PC-3 (cell line): ENCODE data around the gene LTBP1.

Experiments used
- EZH2phosphoT487 ChIP-seq: fragments of 300-600 bp; sonication (generic); IDR thresholded peaks from 2 replicates; pipeline ENCODE4 v1.6.1; 2018; ENCODE audit warnings: mild to moderate bottlenecking, antibody characterized with exemption, low read length, borderline replicate concordance
- TF ChIP-seq, protein P1 (sequence below): fragments of 300-600 bp; sonication (generic); conservative IDR thresholded peaks from 2 replicates; pipeline ENCODE4 v1.5.1; 2017; ENCODE audit warnings: antibody characterized with exemption, low read depth, mild to moderate bottlenecking, low read length

DNA sequence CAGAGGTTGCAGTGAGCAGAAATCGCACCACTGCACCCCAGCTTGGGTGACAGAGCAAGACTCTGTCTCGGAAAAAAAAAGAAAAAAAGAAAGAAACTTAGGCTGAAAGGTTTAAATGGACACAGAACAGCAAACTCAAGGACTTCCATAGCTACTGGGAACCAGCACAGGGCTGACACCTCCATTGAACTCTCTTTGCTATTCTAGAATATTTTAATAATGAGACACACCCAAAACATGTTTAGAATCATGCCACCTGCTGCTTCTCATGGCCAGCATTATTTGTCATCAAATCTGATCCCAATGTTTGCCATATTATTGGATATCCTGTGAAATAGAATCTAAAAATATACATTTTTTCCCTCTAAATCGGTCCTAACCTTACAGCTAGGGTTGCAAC, 42.7 kb upstream of the LTBP1 start:
- no peak for TF ChIP-seq EZH2phosphoT487
- TF ChIP-seq, protein P1, sequence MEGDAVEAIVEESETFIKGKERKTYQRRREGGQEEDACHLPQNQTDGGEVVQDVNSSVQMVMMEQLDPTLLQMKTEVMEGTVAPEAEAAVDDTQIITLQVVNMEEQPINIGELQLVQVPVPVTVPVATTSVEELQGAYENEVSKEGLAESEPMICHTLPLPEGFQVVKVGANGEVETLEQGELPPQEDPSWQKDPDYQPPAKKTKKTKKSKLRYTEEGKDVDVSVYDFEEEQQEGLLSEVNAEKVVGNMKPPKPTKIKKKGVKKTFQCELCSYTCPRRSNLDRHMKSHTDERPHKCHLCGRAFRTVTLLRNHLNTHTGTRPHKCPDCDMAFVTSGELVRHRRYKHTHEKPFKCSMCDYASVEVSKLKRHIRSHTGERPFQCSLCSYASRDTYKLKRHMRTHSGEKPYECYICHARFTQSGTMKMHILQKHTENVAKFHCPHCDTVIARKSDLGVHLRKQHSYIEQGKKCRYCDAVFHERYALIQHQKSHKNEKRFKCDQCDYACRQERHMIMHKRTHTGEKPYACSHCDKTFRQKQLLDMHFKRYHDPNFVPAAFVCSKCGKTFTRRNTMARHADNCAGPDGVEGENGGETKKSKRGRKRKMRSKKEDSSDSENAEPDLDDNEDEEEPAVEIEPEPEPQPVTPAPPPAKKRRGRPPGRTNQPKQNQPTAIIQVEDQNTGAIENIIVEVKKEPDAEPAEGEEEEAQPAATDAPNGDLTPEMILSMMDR: no peak
